Glutamatergic neuron (in vitro differentiated cells): Measurements from ENCODE around the gene ATP6V1G3. TPM values are rescaled to one million over a fixed set of nuclear protein-coding genes. Genes with fewer than 3 reads are reported as not detected.

ENCODE experiments used
- DNase-seq: peaks from one replicate; pipeline ENCODE4 v3.0.0; 2022
- H3K27ac Mint-ChIP-seq: one replicate; pipeline ENCODE4 v1.8.0; 2020; ENCODE audit warnings: mild to moderate bottlenecking, mixed read lengths, inconsistent platforms; ENCODE audit not compliant: unreplicated experiment
- H3K27me3 Mint-ChIP-seq: one replicate; pipeline ENCODE4 v1.8.0; 2020; ENCODE audit warnings: mild to moderate bottlenecking, moderate library complexity, mixed read lengths, inconsistent platforms; ENCODE audit not compliant: unreplicated experiment
- H3K36me3 Mint-ChIP-seq: one replicate; pipeline ENCODE4 v1.8.0; 2020; ENCODE audit warnings: mild to moderate bottlenecking, mixed read lengths, inconsistent platforms; ENCODE audit not compliant: unreplicated experiment
- H3K4me1 Mint-ChIP-seq: one replicate; pipeline ENCODE4 v1.8.0; 2020; ENCODE audit warnings: mild to moderate bottlenecking, low read depth, mixed read lengths, inconsistent platforms; ENCODE audit not compliant: unreplicated experiment
- H3K4me3 Mint-ChIP-seq: one replicate; pipeline ENCODE4 v1.8.0; 2020; ENCODE audit warnings: mild to moderate bottlenecking, mixed read lengths, inconsistent platforms; ENCODE audit not compliant: unreplicated experiment
- H3K9me3 Mint-ChIP-seq: one replicate; pipeline ENCODE4 v1.8.0; 2020; ENCODE audit warnings: mild to moderate bottlenecking, moderate library complexity, mixed read lengths, inconsistent platforms; ENCODE audit not compliant: unreplicated experiment
- total RNA-seq: library from RNA; stranded (reverse); fragmentation: NEBNext Ultra II Directional; extraction: Animal tissue kit (Norgen Biotek cat#: 25700); gene quantifications from one replicate; pipeline ENCODE4 v1.2.1, GENCODE V29; 2021; ENCODE audit not compliant: unreplicated experiment
- TF ChIP-seq, protein P1 (sequence below): fragments of 200-600 bp; sonication (generic); IDR thresholded peaks from one replicate; pipeline ENCODE4 v1.5.0; 2021; ENCODE audit not compliant: partially characterized antibody, unreplicated experiment

The ATP6V1G3 gene
- total RNA-seq, 1 donor from 2014 or later: not detected

DNA sequence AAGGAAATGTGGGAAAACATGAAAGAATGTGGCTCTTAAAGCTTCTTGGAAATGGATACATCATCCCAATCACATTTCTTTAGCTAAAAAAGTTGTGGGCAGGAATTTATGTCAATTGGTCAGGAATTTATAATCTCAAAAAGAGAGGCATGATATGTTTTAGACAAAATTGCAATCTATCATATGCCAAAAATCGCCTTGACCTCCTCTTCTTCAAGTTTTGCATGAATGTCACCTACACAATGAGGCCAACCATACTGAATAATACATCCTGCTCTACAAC lies 42.4 kb downstream of the ATP6V1G3 start:
- Mint-ChIP-seq H3K4me1 (no peaks in the 10 kb centered on the region), H3K4me3 (no peak overlapping the region), H3K36me3 (peaks cover 1% of the 10 kb centered on the region), H3K9me3 (no peaks in the 10 kb centered on the region), H3K27me3 (no peaks in the 10 kb centered on the region), H3K27ac (no peak overlapping the region)
- TF ChIP-seq, protein P1, sequence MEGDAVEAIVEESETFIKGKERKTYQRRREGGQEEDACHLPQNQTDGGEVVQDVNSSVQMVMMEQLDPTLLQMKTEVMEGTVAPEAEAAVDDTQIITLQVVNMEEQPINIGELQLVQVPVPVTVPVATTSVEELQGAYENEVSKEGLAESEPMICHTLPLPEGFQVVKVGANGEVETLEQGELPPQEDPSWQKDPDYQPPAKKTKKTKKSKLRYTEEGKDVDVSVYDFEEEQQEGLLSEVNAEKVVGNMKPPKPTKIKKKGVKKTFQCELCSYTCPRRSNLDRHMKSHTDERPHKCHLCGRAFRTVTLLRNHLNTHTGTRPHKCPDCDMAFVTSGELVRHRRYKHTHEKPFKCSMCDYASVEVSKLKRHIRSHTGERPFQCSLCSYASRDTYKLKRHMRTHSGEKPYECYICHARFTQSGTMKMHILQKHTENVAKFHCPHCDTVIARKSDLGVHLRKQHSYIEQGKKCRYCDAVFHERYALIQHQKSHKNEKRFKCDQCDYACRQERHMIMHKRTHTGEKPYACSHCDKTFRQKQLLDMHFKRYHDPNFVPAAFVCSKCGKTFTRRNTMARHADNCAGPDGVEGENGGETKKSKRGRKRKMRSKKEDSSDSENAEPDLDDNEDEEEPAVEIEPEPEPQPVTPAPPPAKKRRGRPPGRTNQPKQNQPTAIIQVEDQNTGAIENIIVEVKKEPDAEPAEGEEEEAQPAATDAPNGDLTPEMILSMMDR: no peak
- no peak for DNase-seq

DNA sequence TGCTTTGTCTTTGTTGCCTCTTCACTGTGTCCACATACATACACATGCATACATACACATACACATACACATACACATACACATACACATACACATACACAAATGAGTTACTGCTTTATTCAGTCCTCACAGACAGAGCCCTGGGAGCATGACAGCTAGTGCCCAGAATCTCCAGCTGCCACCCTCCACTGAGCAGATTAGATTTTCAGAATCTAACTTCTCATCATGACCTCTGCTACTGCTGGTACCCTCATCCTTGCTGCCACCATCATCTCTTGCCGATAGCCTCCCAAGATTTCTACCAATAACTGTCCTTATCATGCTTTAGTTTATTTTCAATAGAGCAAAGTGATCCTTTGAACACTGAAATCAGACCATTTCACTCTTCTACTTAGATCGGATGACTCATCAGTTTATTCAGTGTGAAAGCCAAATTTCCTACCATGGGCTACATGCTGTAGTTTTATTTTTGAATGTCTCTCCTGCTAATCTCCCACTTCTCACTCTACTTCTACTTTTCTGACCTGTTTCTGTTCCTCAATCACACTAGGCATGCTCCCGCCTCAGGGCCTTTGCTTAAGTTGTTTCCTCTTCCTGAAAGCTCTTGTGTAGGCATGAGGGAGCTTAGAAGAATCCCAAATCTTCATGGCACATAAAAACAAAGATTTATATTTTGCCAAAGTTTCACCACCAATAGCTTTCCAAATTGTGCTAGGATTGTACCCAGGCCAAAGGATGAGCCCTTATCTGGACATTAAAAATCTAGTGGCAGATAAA lies 43.0 kb downstream of the ATP6V1G3 start:
- Mint-ChIP-seq H3K4me3 (no peak overlapping the region), H3K4me1 (no peaks in the 10 kb centered on the region), H3K9me3 (no peaks in the 10 kb centered on the region), H3K27me3 (no peaks in the 10 kb centered on the region), H3K27ac (no peak overlapping the region), H3K36me3 (no peaks in the 10 kb centered on the region)
- DNase-seq: no peak
- TF ChIP-seq, protein P1: no peak

DNA sequence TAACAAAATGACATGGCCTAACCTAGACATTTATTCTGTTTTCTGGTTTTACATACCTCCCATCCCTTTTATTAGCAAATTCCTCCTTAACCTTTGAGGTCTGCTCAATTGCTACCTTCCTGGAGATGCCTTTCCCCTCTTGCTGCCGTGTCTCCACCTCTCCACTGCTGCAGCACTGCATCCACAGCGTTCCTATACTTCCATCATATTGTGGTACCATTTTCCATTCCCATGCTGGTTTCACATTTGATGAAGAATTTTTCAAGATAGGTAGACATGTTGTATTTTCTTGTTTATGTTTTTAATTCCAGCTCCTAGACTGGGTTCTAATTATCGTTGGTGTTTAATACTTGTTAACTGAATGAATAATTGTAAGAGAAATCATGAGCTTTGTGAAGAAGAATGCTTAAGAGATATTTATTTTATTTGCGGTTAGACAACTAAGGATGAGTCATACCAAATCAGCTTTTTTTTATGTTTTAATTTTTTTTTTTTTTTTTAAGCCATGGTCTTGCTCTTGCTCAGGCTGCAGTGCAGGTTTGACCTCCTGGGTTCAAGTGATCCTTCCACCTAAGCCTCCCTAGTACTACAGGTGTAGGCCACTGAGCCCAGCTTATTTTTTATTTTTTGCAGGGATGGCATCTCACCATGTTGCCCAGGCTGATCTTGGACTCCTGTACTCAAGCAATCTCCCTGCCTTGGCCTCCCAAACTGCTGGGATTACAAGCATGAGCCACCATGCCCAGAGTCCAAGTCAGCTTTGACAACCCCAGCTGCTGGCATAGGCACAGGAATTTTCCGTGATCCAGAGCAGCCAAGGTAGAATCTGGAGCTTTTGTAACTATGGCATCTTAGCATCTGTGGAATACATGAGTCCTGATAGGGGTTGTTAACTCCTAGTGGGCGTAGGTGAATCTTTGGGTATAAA lies 44.0 kb downstream of the ATP6V1G3 start:
- H3K4me1 Mint-ChIP-seq: no peaks in the 10 kb centered on the region
- TF ChIP-seq, protein P1: no peak
- no peaks in the 10 kb centered on the region for H3K27me3 Mint-ChIP-seq
- no peak overlapping the region for H3K27ac Mint-ChIP-seq
- H3K9me3 Mint-ChIP-seq: no peaks in the 10 kb centered on the region
- no peak overlapping the region for H3K4me3 Mint-ChIP-seq
- DNase-seq: no peak
- H3K36me3 Mint-ChIP-seq: no peaks in the 10 kb centered on the region

DNA sequence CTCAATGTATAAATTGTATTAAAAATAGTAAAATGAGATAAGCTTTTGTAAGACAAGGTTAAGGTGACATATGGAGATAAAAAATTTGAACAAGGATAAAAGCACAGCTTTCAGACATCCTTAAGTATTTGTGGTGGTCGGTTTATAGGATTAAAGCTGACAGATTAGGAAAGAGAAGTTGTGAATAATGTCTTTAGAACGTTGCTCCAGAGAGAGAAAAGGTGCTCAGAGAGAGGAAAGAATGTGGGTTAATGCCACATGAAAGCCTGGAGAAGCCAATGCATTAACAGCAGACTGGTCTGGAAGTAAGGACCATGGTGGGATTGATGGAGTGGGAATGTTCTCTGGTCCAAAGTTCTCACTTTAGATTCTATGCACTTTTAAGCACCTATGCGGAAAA lies 44.8 kb downstream of the ATP6V1G3 start:
- TF ChIP-seq, protein P1: no peak
- Mint-ChIP-seq H3K27me3 (no peaks in the 10 kb centered on the region), H3K9me3 (no peaks in the 10 kb centered on the region), H3K4me1 (no peaks in the 10 kb centered on the region), H3K36me3 (no peaks in the 10 kb centered on the region), H3K27ac (no peak overlapping the region), H3K4me3 (no peak overlapping the region)
- DNase-seq: no peak

DNA sequence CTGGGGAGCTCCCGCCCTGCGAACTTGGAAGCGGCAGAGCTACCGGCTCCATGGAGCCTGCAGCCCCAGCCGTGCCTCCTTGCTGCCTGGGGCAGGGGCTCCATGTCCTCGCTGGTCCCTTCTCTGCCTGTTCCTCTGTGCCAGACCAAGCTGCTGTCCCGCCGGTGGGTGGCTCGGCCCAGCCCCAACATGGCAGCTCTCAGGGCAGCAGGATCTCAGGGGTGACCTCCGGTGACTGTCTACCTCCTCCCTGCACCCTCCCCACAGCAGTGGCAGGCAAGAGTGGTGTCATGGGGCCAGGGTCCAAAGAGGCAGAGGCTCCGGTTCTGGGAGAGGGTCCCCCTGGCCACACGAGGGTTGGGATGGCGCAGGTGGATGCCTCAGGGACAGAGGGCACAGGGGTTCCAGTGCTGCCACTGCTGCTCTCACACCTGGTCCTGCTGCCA lies 45.8 kb downstream of the ATP6V1G3 start:
- H3K4me3 Mint-ChIP-seq: no peak overlapping the region
- DNase-seq: no peak
- TF ChIP-seq, protein P1: no peak
- no peak overlapping the region for H3K27ac Mint-ChIP-seq
- H3K4me1 Mint-ChIP-seq: no peaks in the 10 kb centered on the region
- H3K9me3 Mint-ChIP-seq: no peaks in the 10 kb centered on the region
- no peaks in the 10 kb centered on the region for H3K36me3 Mint-ChIP-seq
- no peaks in the 10 kb centered on the region for H3K27me3 Mint-ChIP-seq
